ENCODE results near the gene SORBS2.

DNA sequence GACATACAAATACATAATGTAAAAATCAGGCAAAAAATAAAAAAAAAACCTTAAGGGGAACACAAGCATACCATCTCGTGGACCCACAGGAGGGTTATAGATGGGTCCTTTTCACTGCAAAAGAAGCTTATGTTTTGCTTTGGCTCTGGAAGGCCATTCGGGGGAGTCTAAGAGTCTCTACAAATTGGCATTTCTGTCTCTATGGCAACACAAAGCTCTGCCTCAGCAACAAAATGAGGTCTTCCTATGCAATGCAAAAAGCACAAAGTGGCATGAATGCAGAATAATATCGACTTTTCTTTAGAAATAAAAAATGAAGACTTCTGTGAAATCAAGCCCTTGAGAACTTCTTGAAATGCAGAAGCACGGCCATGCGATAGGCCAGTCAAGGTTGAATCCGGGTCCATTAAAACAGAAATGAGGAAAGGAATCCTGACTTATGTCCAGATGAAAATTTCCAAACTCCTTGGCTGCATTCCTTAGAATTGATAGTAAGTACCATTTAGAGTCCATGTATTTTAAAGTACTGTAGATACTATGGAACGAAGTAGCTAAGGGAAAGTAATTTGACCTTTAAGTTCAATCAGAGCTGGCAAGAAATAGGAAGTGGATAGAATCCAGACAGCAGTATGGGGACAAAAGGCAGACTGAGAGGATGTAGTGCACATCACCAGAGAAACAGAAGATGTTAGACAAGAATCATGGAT, 213.0 kb downstream of the SORBS2 start:
- no peak for TF ChIP-seq CTCF (IDR thresholded peaks at IDR 0.05; ENCODE audit: control extremely low read depth in 1 of 3, insufficient read depth in 1 of 3, low read depth in 1 of 3, low read length in 3 of 3)
- TF ChIP-seq, protein P1, sequence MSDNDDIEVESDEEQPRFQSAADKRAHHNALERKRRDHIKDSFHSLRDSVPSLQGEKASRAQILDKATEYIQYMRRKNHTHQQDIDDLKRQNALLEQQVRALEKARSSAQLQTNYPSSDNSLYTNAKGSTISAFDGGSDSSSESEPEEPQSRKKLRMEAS (IDR thresholded peaks at IDR 0.05) = no peak
- no peak for TF ChIP-seq YY1 (IDR thresholded peaks at IDR 0.05; ENCODE audit: low read depth, low read length)
- no peak for TF ChIP-seq POLR2A (IDR thresholded peaks at IDR 0.05; ENCODE audit: control extremely low read depth in 1 of 2, low read depth in 2 of 2, low read length in 2 of 2)
- no peak for TF ChIP-seq CBX8 (IDR thresholded peaks at IDR 0.05; ENCODE audit: borderline replicate concordance, low read depth, low read length)
- no peak for TF ChIP-seq SUZ12 (IDR thresholded peaks at IDR 0.05; ENCODE audit: low read length)
- no peak for TF ChIP-seq EP300 (IDR thresholded peaks at IDR 0.05; ENCODE audit: borderline replicate concordance in 1 of 2, low read depth in 2 of 2, low read length in 2 of 2)
- TF ChIP-seq RAD21 (IDR thresholded peaks at IDR 0.05 in 1 of 2, conservative IDR thresholded peaks at IDR 0.05 in 1 of 2; ENCODE audit: low read depth in 2 of 2, low read length in 2 of 2) = no peak
- no peak for TF ChIP-seq CTBP2 (IDR thresholded peaks at IDR 0.05; ENCODE audit: borderline replicate concordance, insufficient read depth, insufficient read length, low read length)
- no peak for TF ChIP-seq ZNF274 (IDR thresholded peaks at IDR 0.05; ENCODE audit: borderline replicate concordance, extremely low read depth, low read length)
- no peak for TF ChIP-seq POLR2AphosphoS5 (IDR thresholded peaks at IDR 0.05; ENCODE audit: low read depth, low read length)
